H1 (cell line): ENCODE measurements around the gene MAPT. TPM values are rescaled to one million over a fixed set of nuclear protein-coding genes. Genes with fewer than 3 reads are reported as not detected.

Source experiments
- CTCF ChIA-PET: fragments of 300-600 bp; sonication (Branson Sonifier 250); formaldehyde crosslinking; loops from one replicate; lab custom pipeline; 2021; ENCODE audit not compliant: partially characterized antibody; lab: Charles Lee
- POLR2A ChIA-PET: fragments of 300-600 bp; sonication (Branson Sonifier 250); formaldehyde crosslinking; loops from one replicate; lab custom pipeline; 2021; ENCODE audit warnings: inconsistent platforms; ENCODE audit not compliant: partially characterized antibody; lab: Charles Lee
- DNase-seq, 2 experiments: peaks; one replicate each; pipeline versions ENCODE4 v3.0.0 to v3.0.0-alpha.2; 2010 to 2022; ENCODE audit warnings: low spot score in 2 of 2, low read depth in 1 of 2, mixed read lengths in 1 of 2
- FAIRE-seq: peaks from 2 replicates; lab custom pipeline; 2011; peaks lifted over from hg19 to GRCh38; lab: Jason Lieb, UNC
- H2AFZ ChIP-seq: 2 replicates; pipeline ENCODE4 v1.8.1; 2012; ENCODE audit warnings: low read length, inconsistent platforms
- H2AK5ac ChIP-seq: 2 replicates; pipeline ENCODE4 v1.6.1; 2013; ENCODE audit warnings: low read depth, low read length
- H2BK120ac ChIP-seq: replicated peaks from 2 replicates; pipeline ENCODE3; 2013; ENCODE audit warnings: low read depth, low read length, inconsistent platforms
- H2BK12ac ChIP-seq: 2 replicates; pipeline ENCODE4 v1.6.1; 2013; ENCODE audit warnings: low read depth, low read length
- H2BK15ac ChIP-seq: 2 replicates; pipeline ENCODE4 v1.6.1; 2013; ENCODE audit warnings: low read length
- H2BK20ac ChIP-seq: 2 replicates; pipeline ENCODE4 v1.6.1; 2013; ENCODE audit warnings: low read length
- H2BK5ac ChIP-seq: 2 replicates; pipeline ENCODE4 v1.6.1; 2013; ENCODE audit warnings: low read depth, low read length
- H3K14ac ChIP-seq: 2 replicates; pipeline ENCODE4 v1.6.1; 2013; ENCODE audit warnings: inconsistent platforms; ENCODE audit not compliant: insufficient read length
- H3K18ac ChIP-seq: 2 replicates; pipeline ENCODE4 v1.6.1; 2013; ENCODE audit warnings: low read length; ENCODE audit errors: extremely low read depth
- H3K23ac ChIP-seq: 2 replicates; pipeline ENCODE4 v1.6.1; 2013; ENCODE audit warnings: inconsistent platforms; ENCODE audit not compliant: insufficient read length
- H3K23me2 ChIP-seq: 2 replicates; pipeline ENCODE4 v1.6.1; 2013; ENCODE audit warnings: low read depth, low read length
- H3K27ac ChIP-seq: 2 replicates; pipeline ENCODE4 v1.6.1; 2011; ENCODE audit warnings: low read depth, low read length, inconsistent platforms
- H3K27me3 ChIP-seq, 4 experiments: replicated peaks in 1 of 4; 1 replicate in 1 of 4; 2 replicates in 3 of 4; pipeline versions ENCODE4 v1.6.1 to v1.8.1; 2011 to 2013; ENCODE audit warnings: low read length in 3 of 4, mild to moderate bottlenecking in 3 of 4, inconsistent platforms in 2 of 4, mixed read lengths in 2 of 4, moderate library complexity in 1 of 4; ENCODE audit not compliant: control insufficient read depth in 3 of 4, insufficient read depth in 3 of 4; ENCODE audit errors: extremely low read depth in 1 of 4
- H3K36me3 ChIP-seq, 4 experiments: 2 replicates each; pipeline versions ENCODE4 v1.6.1 to v1.8.1; 2011 to 2013; ENCODE audit warnings: mild to moderate bottlenecking in 4 of 4, low read length in 3 of 4, moderate library complexity in 2 of 4, control low read depth in 1 of 4, inconsistent platforms in 1 of 4; ENCODE audit not compliant: insufficient read depth in 4 of 4, control insufficient read depth in 2 of 4
- H3K4ac ChIP-seq: replicated peaks from 2 replicates; pipeline ENCODE3; 2013; ENCODE audit warnings: low read length, low read depth, mixed read lengths, inconsistent platforms; ENCODE audit not compliant: insufficient read length
- H3K4me1 ChIP-seq, 4 experiments: replicated peaks in 1 of 4; 1 replicate in 1 of 4; 2 replicates in 3 of 4; pipeline versions ENCODE4 v1.6.1 to v1.8.1; 2011 to 2013; ENCODE audit warnings: low read length in 3 of 4, inconsistent platforms in 2 of 4, mixed read lengths in 1 of 4; ENCODE audit not compliant: insufficient read depth in 4 of 4, control insufficient read depth in 3 of 4
- H3K4me2 ChIP-seq, 2 experiments: 2 replicates each; pipeline versions ENCODE4 v1.6.1 to v1.8.1; 2011 to 2013; ENCODE audit warnings: low read depth in 2 of 2, low read length in 2 of 2, control low read depth in 1 of 2, inconsistent platforms in 1 of 2, mild to moderate bottlenecking in 1 of 2; ENCODE audit not compliant: insufficient read depth in 1 of 2
- H3K4me3 ChIP-seq, 4 experiments: fragments of 200-600, 300-600 bp in 1 of 4; sonication (generic), shearing (Covaris generic), sonication (Bioruptor Twin) in 1 of 4; 2 replicates each; pipeline versions ENCODE4 v1.5.1 to v1.8.1; 2011 to 2016; ENCODE audit warnings: low read length in 4 of 4, low read depth in 3 of 4, control low read depth in 2 of 4, inconsistent platforms in 2 of 4, mild to moderate bottlenecking in 2 of 4, mixed read lengths in 1 of 4, moderate library complexity in 1 of 4; ENCODE audit not compliant: insufficient read depth in 2 of 4; ENCODE audit errors: extremely low read depth in 1 of 4
- H3K56ac ChIP-seq: replicated peaks from 2 replicates; pipeline ENCODE3; 2013; ENCODE audit warnings: low read depth, mild to moderate bottlenecking, mixed read lengths, low read length, inconsistent platforms; ENCODE audit not compliant: insufficient read length
- H3K79me1 ChIP-seq: 2 replicates; pipeline ENCODE4 v1.6.1; 2013; ENCODE audit warnings: low read depth, low read length, control low read depth
- H3K79me2 ChIP-seq, 2 experiments: 2 replicates each; pipeline versions ENCODE4 v1.6.1 to v1.8.1; 2012 to 2013; ENCODE audit warnings: low read length in 2 of 2, mild to moderate bottlenecking in 2 of 2, inconsistent platforms in 1 of 2; ENCODE audit not compliant: insufficient read depth in 2 of 2, control insufficient read depth in 1 of 2
- H3K9ac ChIP-seq, 4 experiments: replicated peaks in 1 of 4; 1 replicate in 1 of 4; 2 replicates in 3 of 4; pipeline versions ENCODE4 v1.6.1 to v1.8.1; 2011 to 2013; ENCODE audit warnings: low read depth in 3 of 4, low read length in 3 of 4, control low read depth in 2 of 4, mild to moderate bottlenecking in 2 of 4, moderate library complexity in 2 of 4, inconsistent platforms in 1 of 4; ENCODE audit errors: extremely low read depth in 1 of 4
- H3K9me3 ChIP-seq, 2 experiments: 2 replicates each; pipeline versions ENCODE4 v1.6.1 to v1.8.1; 2012 to 2013; ENCODE audit warnings: mild to moderate bottlenecking in 2 of 2, moderate library complexity in 2 of 2, control low read depth in 1 of 2, inconsistent platforms in 1 of 2, low read depth in 1 of 2, low read length in 1 of 2, mixed read lengths in 1 of 2; ENCODE audit not compliant: insufficient read depth in 2 of 2
- H4K20me1 ChIP-seq, 2 experiments: replicated peaks in 1 of 2; 2 replicates each; pipeline versions ENCODE3 to v1.8.1; 2011 to 2013; ENCODE audit warnings: inconsistent platforms in 2 of 2, low read length in 2 of 2, mild to moderate bottlenecking in 1 of 2; ENCODE audit not compliant: insufficient read depth in 2 of 2, control insufficient read depth in 1 of 2
- H4K5ac ChIP-seq: 2 replicates; pipeline ENCODE4 v1.6.1; 2013; ENCODE audit warnings: low read length, low read depth, mixed read lengths, inconsistent platforms; ENCODE audit not compliant: insufficient read length
- H4K8ac ChIP-seq: 2 replicates; pipeline ENCODE4 v1.8.0; 2013; ENCODE audit warnings: mild to moderate bottlenecking, moderate library complexity, low read length, inconsistent platforms; ENCODE audit not compliant: insufficient read depth; ENCODE audit errors: extremely low read depth
- H4K91ac ChIP-seq: replicated peaks from 2 replicates; pipeline ENCODE3; 2013; ENCODE audit warnings: low read length, mixed read lengths, inconsistent platforms; ENCODE audit not compliant: insufficient read length
- CHD2 ChIP-seq: IDR thresholded peaks from 2 replicates; pipeline ENCODE4 v1.6.1; 2012; ENCODE audit warnings: low read length, improper control_type of control experiment
- RXRA ChIP-seq: IDR thresholded peaks from 2 replicates; pipeline ENCODE4 v1.6.1; 2011; ENCODE audit warnings: low read depth, mild to moderate bottlenecking, low read length, moderate library complexity; ENCODE audit not compliant: insufficient read depth
- SAP30 ChIP-seq: fragments of 300-600 bp; sonication (generic); IDR thresholded peaks from 2 replicates; pipeline ENCODE4 v1.7.1; 2012; ENCODE audit warnings: low read length, moderate library complexity, mild to moderate bottlenecking, inconsistent platforms; ENCODE audit not compliant: insufficient read depth, insufficient replicate concordance
- WGBS, 2 experiments: shearing (Covaris generic) in 1 of 2; methylation state at CpG; one replicate each; pipeline versions ENCODE4 v1.1.6 to v1.1.7; 2013 to 2015; ENCODE audit warnings: low lambda C conversion rate in 2 of 2, mixed read lengths in 2 of 2, inconsistent platforms in 1 of 2, low coverage in 1 of 2, missing lambda C conversion rate in 1 of 2; ENCODE audit not compliant: insufficient replicate concordance in 2 of 2, insufficient coverage in 1 of 2, insufficient read length in 1 of 2; ENCODE audit errors: extremely low coverage in 1 of 2, missing lambda C conversion rate in 1 of 2; 5-methylcytosine and 5-hydroxymethylcytosine counted together
- polyA plus RNA-seq, 7 experiments: library from polyadenylated mRNA; depleted of rRNA in 3 of 7; stranded (reverse) in 5 of 7; unstranded in 2 of 7; fragments of >200 nt in 5 of 7; fragments of 200-250 nt in 2 of 7; gene quantifications; 1 replicate in 5 of 7; 2 replicates in 1 of 7; 4 replicates in 1 of 7; pipeline versions ENCODE4 v1.2.1 to v1.2.3, GENCODE V29; 2011 to 2013; ENCODE audit warnings: missing spikeins in 2 of 7, mixed read lengths in 2 of 7
- total RNA-seq: library from RNA; stranded (reverse); fragmentation: NEBNext Ultra II Directional; extraction: Animal tissue kit (Norgen Biotek cat#: 25700); gene quantifications from 2 replicates; pipeline ENCODE4 v1.2.1, GENCODE V29; 2021
- TF ChIP-seq, protein P1 (sequence below): IDR thresholded peaks from 2 replicates; pipeline ENCODE4 v1.6.1; 2012; ENCODE audit warnings: inconsistent platforms

The MAPT gene
- total and polyA plus RNA-seq, 2 of the 8 experiments (the other 6 are each of a cell fraction or from before 2014, with no cell fraction given): 0.54 to 1.7 TPM

DNA sequence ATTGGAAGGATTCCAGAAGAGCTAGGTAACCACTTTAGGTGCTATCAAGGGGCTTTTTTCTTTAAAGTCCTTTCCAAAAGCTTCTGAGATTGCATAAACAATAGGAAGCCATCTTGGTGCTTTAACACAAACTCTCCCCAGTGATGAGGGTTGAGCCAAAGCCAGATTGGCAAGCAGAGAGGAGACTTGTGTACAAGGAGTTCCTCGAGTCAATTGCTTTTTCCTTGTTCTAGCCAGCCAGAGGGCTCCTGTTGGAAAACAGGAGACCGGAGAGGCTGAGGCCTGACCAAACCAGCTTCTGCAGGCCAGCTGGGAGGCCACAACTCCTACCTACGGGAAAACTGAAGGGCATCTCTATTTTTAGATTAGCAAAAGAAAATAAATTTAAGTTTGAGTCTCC is 46.5 kb downstream of the MAPT start:
- Histone ChIP-seq H2BK20ac (no peak overlapping the region), H3K4me3 (no peak overlapping the region), H3K18ac (no peak overlapping the region), H2AK5ac (no peak overlapping the region), H4K8ac (no peak overlapping the region), H3K9ac (no peak overlapping the region), H3K14ac (no peak overlapping the region), H3K4ac (no peak overlapping the region), H2BK120ac (no peak overlapping the region), H3K79me2 (no peaks in the 10 kb centered on the region), H3K27ac (no peak overlapping the region), H3K56ac (no peak overlapping the region), H4K5ac (no peak overlapping the region), H3K36me3 (no peaks in the 10 kb centered on the region), H3K4me2 (no peak overlapping the region), H3K27me3 (no peaks in the 10 kb centered on the region; a peak in 1 of 7 replicates), H3K79me1 (no peaks in the 10 kb centered on the region), H3K4me1 (peaks cover 2 to 8% (median 4%) of the 10 kb centered on the region in 4 experiments; a peak in 5 of 7 replicates), H3K9me3 (no peaks in the 10 kb centered on the region), H2BK12ac (no peak overlapping the region), H3K23me2 (no peaks in the 10 kb centered on the region; the same call in 1 of the 2 replicates), H4K20me1 (no peaks in the 10 kb centered on the region), H2BK15ac (no peak overlapping the region), H2BK5ac (no peak overlapping the region), H2AFZ (no peak overlapping the region), H4K91ac (no peak overlapping the region), H3K23ac (no peak overlapping the region)
- no peak for DNase-seq
- 83% methylated on average over 3 of the region's 3 CpGs; no CpG with 5 or more reads in 1 of the 2 experiments for WGBS, 2 experiments
- FAIRE-seq: no peak
- ChIA-PET POLR2A (no interaction called here), CTCF (interaction anchor here (0.9 to 1.6 kb wide), 2 partner anchors 8 to 31 kb away, joined by 3 to 15 read pairs; no protein-coding TSS in a partner anchor)
- TF ChIP-seq RXRA (no peak), CHD2 (no peak), SAP30 (no peak)
- TF ChIP-seq, protein P1, sequence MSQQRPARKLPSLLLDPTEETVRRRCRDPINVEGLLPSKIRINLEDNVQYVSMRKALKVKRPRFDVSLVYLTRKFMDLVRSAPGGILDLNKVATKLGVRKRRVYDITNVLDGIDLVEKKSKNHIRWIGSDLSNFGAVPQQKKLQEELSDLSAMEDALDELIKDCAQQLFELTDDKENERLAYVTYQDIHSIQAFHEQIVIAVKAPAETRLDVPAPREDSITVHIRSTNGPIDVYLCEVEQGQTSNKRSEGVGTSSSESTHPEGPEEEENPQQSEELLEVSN: no peak
